HuH-7 (cell line): ENCODE measurements around the gene SYT14.
"Not testable (repeated sequence)": the region's sequence is repeated elsewhere in the genome, so short reads cannot be mapped to it uniquely, and the experiment has no call there.

Experiments
- DNase-seq: peaks from one replicate; pipeline ENCODE4 v3.0.0; 2011; ENCODE audit warnings: low spot score

SYT14 gene

GRCh38 chr1:209945377-209945776 is 7.4 kb downstream of the SYT14 start:
- DNase-seq: no peak

- no peak for DNase-seq
Measured at GRCh38 chr1:209948155-209948554, 10.1 kb downstream of the SYT14 start.

- no peak for DNase-seq
Measured at GRCh38 chr1:209956116-209956515, 18.1 kb downstream of the SYT14 start.

GRCh38 chr1:209959623-209960022 is 21.6 kb downstream of the SYT14 start:
- no peak for DNase-seq

- DNase-seq: no peak
Measured at GRCh38 chr1:209960926-209961325, 22.9 kb downstream of the SYT14 start.

- DNase-seq: no peak
Measured at GRCh38 chr1:209962388-209962787, 24.4 kb downstream of the SYT14 start.

GRCh38 chr1:209962856-209963255 is 24.8 kb downstream of the SYT14 start:
- no peak for DNase-seq

- no peak for DNase-seq
Measured at GRCh38 chr1:209965996-209966395, 28.0 kb downstream of the SYT14 start.

GRCh38 chr1:209978721-209979120 is 40.7 kb downstream of the SYT14 start:
- DNase-seq: not testable (repeated sequence)

GRCh38 chr1:209983953-209984352 is 45.9 kb downstream of the SYT14 start:
- no peak for DNase-seq

GRCh38 chr1:209985002-209985401 is 47.0 kb downstream of the SYT14 start:
- DNase-seq: no peak

GRCh38 chr1:209988706-209989105 is 50.7 kb downstream of the SYT14 start:
- no peak for DNase-seq

- no peak for DNase-seq
Measured at GRCh38 chr1:209989525-209989924, 51.5 kb downstream of the SYT14 start.

- DNase-seq: no peak
Measured at GRCh38 chr1:209993061-209993830, 55.2 kb downstream of the SYT14 start.

- DNase-seq: no peak
Measured at GRCh38 chr1:209996348-209996747, 58.3 kb downstream of the SYT14 start.

- DNase-seq: no peak
Measured at GRCh38 chr1:209999005-209999404, 61.0 kb downstream of the SYT14 start.

GRCh38 chr1:210001751-210002150 is 63.7 kb downstream of the SYT14 start:
- DNase-seq: no peak

GRCh38 chr1:210003501-210003900 is 65.5 kb downstream of the SYT14 start:
- DNase-seq: no peak

GRCh38 chr1:210010161-210010560 is 72.1 kb downstream of the SYT14 start:
- no peak for DNase-seq

- DNase-seq: no peak
Measured at GRCh38 chr1:210021145-210021860, 83.3 kb downstream of the SYT14 start.

GRCh38 chr1:210022044-210022443 is 84.0 kb downstream of the SYT14 start:
- DNase-seq: no peak

GRCh38 chr1:210024282-210024681 is 86.3 kb downstream of the SYT14 start:
- DNase-seq: no peak

GRCh38 chr1:210024996-210025395 is 87.0 kb downstream of the SYT14 start:
- no peak for DNase-seq

GRCh38 chr1:210025870-210026269 is 87.9 kb downstream of the SYT14 start:
- no peak for DNase-seq
